ENCODE data around the gene ZC3HAV1L. TPM values are rescaled to one million over a fixed set of nuclear protein-coding genes. Genes with fewer than 3 reads are reported as not detected.

The ZC3HAV1L gene, protein sequence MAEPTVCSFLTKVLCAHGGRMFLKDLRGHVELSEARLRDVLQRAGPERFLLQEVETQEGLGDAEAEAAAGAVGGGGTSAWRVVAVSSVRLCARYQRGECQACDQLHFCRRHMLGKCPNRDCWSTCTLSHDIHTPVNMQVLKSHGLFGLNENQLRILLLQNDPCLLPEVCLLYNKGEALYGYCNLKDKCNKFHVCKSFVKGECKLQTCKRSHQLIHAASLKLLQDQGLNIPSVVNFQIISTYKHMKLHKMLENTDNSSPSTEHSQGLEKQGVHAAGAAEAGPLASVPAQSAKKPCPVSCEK
- total RNA-seq (2014; rRNA removed; shearing (Covaris generic)) (10.9 TPM in 2 replicates), polyA plus RNA-seq (2016; fragmentation: Nextera tagmentation; extraction: Ambion mirVana) (8.8 and 9.8 TPM in 2 replicates)

DNA sequence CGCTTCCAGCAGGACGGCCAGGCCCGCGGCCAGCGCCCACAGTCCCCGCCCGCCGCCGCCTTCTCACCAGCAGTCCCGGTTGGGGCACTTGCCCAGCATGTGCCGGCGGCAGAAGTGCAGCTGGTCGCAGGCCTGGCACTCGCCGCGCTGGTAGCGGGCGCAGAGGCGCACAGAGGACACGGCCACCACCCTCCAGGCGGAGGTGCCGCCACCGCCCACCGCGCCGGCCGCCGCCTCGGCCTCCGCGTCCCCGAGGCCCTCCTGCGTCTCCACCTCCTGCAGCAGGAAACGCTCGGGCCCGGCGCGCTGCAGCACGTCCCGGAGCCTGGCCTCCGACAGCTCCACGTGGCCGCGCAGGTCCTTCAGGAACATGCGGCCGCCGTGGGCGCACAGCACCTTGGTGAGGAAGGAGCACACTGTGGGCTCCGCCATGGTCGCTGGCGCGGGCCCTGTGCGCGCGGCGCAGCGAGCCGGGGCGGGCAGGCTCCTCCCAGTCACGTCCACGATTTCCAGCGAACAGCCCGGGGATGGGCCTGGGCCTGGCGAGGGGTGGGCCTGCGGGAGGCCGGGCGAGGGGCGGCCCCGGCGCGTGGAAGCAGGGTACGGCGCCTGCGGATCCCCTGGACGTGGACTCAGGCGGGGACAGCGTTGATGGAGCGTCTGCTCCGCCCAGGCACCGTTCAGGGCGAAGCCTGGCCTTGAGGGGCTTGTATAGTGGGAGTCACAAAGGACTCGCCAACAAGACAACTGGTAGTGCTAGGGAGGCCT is at the start of gene ZC3HAV1L:
ZC3HAV1L (minus strand) TSS at position 457 of the 768 bp plus-strand sequence; CDS start at position 432, 25 bp downstream.
- peak; percentile 82 for DNase-seq
- no peak for TF ChIP-seq EZH2 (IDR thresholded peaks at IDR 0.05; ENCODE audit: insufficient read depth, poor library complexity, severe bottlenecking)
- no peak for TF ChIP-seq EZH2phosphoT487 (IDR thresholded peaks at IDR 0.05; ENCODE audit: insufficient read depth, low read depth)
- Histone ChIP-seq H3K27me3 (replicated peaks; ENCODE audit: insufficient read depth) (no peaks in the 10 kb centered on the region), H3K9ac (peak within 1 kb of the TSS; percentile 85), H3K4me1 (ENCODE audit: insufficient read depth) (peaks cover 11% of the 10 kb centered on the region; the same call in 1 of the 2 replicates), H4K20me1 (ENCODE audit: insufficient read depth) (no peaks in the 10 kb centered on the region), H3K9me2 (ENCODE audit: insufficient read depth) (no peaks in the 10 kb centered on the region), H2AFZ (peak within 1 kb of the TSS; percentile 82), H3K4me3 (peak within 1 kb of the TSS; percentile 89), H3K36me3 (ENCODE audit: low read depth) (peaks cover 24% of the 10 kb centered on the region), H3K27ac (peak within 1 kb of the TSS; percentile 33), H3K4me2 (ENCODE audit: unreplicated experiment) (peak within 1 kb of the TSS; percentile 91), H3K9me3 (ENCODE audit: low read depth) (no peaks in the 10 kb centered on the region), H3K79me2 (ENCODE audit: insufficient read depth) (peaks cover 41% of the 10 kb centered on the region), H3F3A (ENCODE audit: insufficient read depth) (0 out of 2 replicates have a peak, but pooled peaks cover 6% of the 10 kb centered on the region)
- in situ Hi-C loops (cut with MboI) = no loop called here
- WGBS, 2 experiments (ENCODE audit: low coverage in 1 of 2, low lambda C conversion rate in 2 of 2, missing lambda C conversion rate in 2 of 2) = 1 to 3% methylated on average over 55 to 73 of the region's 82 CpGs

- peaks cover 12% of the 10 kb centered on the region for H3K79me2 ChIP-seq (ENCODE audit: insufficient read depth)
- no peak for DNase-seq
- H3K36me3 ChIP-seq (ENCODE audit: low read depth) = peaks cover 30% of the 10 kb centered on the region
- no peak overlapping the region for H3K4me3 ChIP-seq
- no peak overlapping the region for H3K4me2 ChIP-seq (ENCODE audit: unreplicated experiment)
- in situ Hi-C loops (cut with MboI) = loop anchor here (25.0 kb wide), 1 partner anchor 197 kb away; no protein-coding TSS in a partner anchor
- H3F3A ChIP-seq (ENCODE audit: insufficient read depth) = no peaks in the 10 kb centered on the region
- no peaks in the 10 kb centered on the region for H3K9me2 ChIP-seq (ENCODE audit: insufficient read depth)
- 96 to 98% methylated on average over 5 of the region's 5 CpGs for WGBS, 2 experiments (ENCODE audit: low coverage in 1 of 2, low lambda C conversion rate in 2 of 2, missing lambda C conversion rate in 2 of 2)
- no peak for TF ChIP-seq EZH2phosphoT487 (IDR thresholded peaks at IDR 0.05; ENCODE audit: insufficient read depth, low read depth)
- TF ChIP-seq EZH2 (IDR thresholded peaks at IDR 0.05; ENCODE audit: insufficient read depth, poor library complexity, severe bottlenecking) = no peak
- H3K27ac ChIP-seq = no peak overlapping the region
- H3K9me3 ChIP-seq (ENCODE audit: low read depth) = no peaks in the 10 kb centered on the region
- H2AFZ ChIP-seq = no peak overlapping the region
- H3K27me3 ChIP-seq (replicated peaks; ENCODE audit: insufficient read depth) = no peaks in the 10 kb centered on the region
- no peaks in the 10 kb centered on the region for H3K4me1 ChIP-seq (ENCODE audit: insufficient read depth)
- no peak overlapping the region for H3K9ac ChIP-seq
- H4K20me1 ChIP-seq (ENCODE audit: insufficient read depth) = no peaks in the 10 kb centered on the region
Measured at GRCh38 chr7:139084709-139085108, 48.9 kb upstream of the ZC3HAV1L start.

GRCh38 chr7:139081584-139081983 is 45.7 kb upstream of the ZC3HAV1L start:
- no peak for TF ChIP-seq EZH2phosphoT487 (IDR thresholded peaks at IDR 0.05; ENCODE audit: insufficient read depth, low read depth)
- no peak overlapping the region for H3K4me3 ChIP-seq
- H3K9me2 ChIP-seq (ENCODE audit: insufficient read depth) = no peaks in the 10 kb centered on the region
- H3K4me2 ChIP-seq (ENCODE audit: unreplicated experiment) = no peak overlapping the region
- H3K36me3 ChIP-seq (ENCODE audit: low read depth) = peaks cover 30% of the 10 kb centered on the region
- no peak overlapping the region for H3K27ac ChIP-seq
- no peaks in the 10 kb centered on the region for H3K27me3 ChIP-seq (replicated peaks; ENCODE audit: insufficient read depth)
- no peak for DNase-seq
- no peaks in the 10 kb centered on the region for H4K20me1 ChIP-seq (ENCODE audit: insufficient read depth)
- peaks cover 3% of the 10 kb centered on the region; the same call in 1 of the 2 replicates for H3K4me1 ChIP-seq (ENCODE audit: insufficient read depth)
- no peaks in the 10 kb centered on the region for H3K79me2 ChIP-seq (ENCODE audit: insufficient read depth)
- H2AFZ ChIP-seq = no peak overlapping the region
- H3K9ac ChIP-seq = no peak overlapping the region
- in situ Hi-C loops (cut with MboI) = loop anchor here (25.0 kb wide), 1 partner anchor 194 kb away; no protein-coding TSS in a partner anchor
- H3F3A ChIP-seq (ENCODE audit: insufficient read depth) = no peaks in the 10 kb centered on the region
- no peaks in the 10 kb centered on the region for H3K9me3 ChIP-seq (ENCODE audit: low read depth)

DNA sequence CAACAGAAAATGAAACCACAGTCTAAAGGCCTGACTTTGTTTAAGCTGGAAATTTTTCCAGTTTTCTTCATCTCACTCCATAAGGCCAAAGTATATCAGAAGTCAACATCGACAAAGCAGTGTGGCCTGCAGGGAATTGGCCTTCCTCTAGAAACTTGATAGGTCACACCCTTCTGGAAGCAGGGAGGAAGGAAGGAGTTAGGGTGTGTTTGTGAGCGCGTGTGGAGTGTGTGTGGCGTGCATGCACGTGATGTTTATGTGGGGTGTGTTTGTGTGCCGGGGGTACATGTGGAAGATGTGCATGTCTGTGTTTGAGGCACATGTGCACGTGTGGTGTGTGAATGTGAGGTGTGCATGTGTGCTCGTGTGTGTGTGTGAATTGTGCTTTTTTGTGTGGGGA is 45.1 kb upstream of the ZC3HAV1L start:
- DNase-seq = no peak
- no peak overlapping the region for H2AFZ ChIP-seq
- H3F3A ChIP-seq (ENCODE audit: insufficient read depth) = no peaks in the 10 kb centered on the region; the same call in 1 of the 2 replicates
- no peaks in the 10 kb centered on the region for H4K20me1 ChIP-seq (ENCODE audit: insufficient read depth)
- H3K4me3 ChIP-seq = no peak overlapping the region
- H3K4me2 ChIP-seq (ENCODE audit: unreplicated experiment) = no peak overlapping the region
- in situ Hi-C loops (cut with MboI) = loop anchor here (25.0 kb wide), 1 partner anchor 194 kb away; no protein-coding TSS in a partner anchor
- H3K79me2 ChIP-seq (ENCODE audit: insufficient read depth) = no peaks in the 10 kb centered on the region
- peaks cover 3% of the 10 kb centered on the region; the same call in 1 of the 2 replicates for H3K4me1 ChIP-seq (ENCODE audit: insufficient read depth)
- H3K9me3 ChIP-seq (ENCODE audit: low read depth) = no peaks in the 10 kb centered on the region
- peaks cover 31% of the 10 kb centered on the region for H3K36me3 ChIP-seq (ENCODE audit: low read depth)
- H3K27ac ChIP-seq = no peak overlapping the region
- no peak overlapping the region for H3K9ac ChIP-seq
- no peak for TF ChIP-seq EZH2phosphoT487 (IDR thresholded peaks at IDR 0.05; ENCODE audit: insufficient read depth, low read depth)
- TF ChIP-seq EZH2 (IDR thresholded peaks at IDR 0.05; ENCODE audit: insufficient read depth, poor library complexity, severe bottlenecking) = no peak
- H3K9me2 ChIP-seq (ENCODE audit: insufficient read depth) = no peaks in the 10 kb centered on the region
- WGBS, 2 experiments (ENCODE audit: low coverage in 1 of 2, low lambda C conversion rate in 2 of 2, missing lambda C conversion rate in 2 of 2) = 91 to 93% methylated on average over 8 of the region's 8 CpGs
- no peaks in the 10 kb centered on the region for H3K27me3 ChIP-seq (replicated peaks; ENCODE audit: insufficient read depth)
